Suprapubic skin (tissue), 4 donors: ENCODE data around the gene SLC9A9. TPM values are rescaled to one million over a fixed set of nuclear protein-coding genes. Genes with fewer than 3 reads are reported as not detected.

ENCODE experiments used
- DNase-seq, 2 donors: peaks; one replicate each; pipeline ENCODE4 v3.0.0-alpha.2; 2019; ENCODE audit warnings: low spot score in 2 of 2
- H3K27ac ChIP-seq: fragments of 200-600 bp; sonication (generic); one replicate; pipeline ENCODE4 v1.5.1; 2019
- H3K27me3 ChIP-seq: fragments of 200-600 bp; sonication (generic); one replicate; pipeline ENCODE4 v1.5.1; 2019
- H3K36me3 ChIP-seq: fragments of 200-600 bp; sonication (generic); one replicate; pipeline ENCODE4 v1.5.1; 2019
- H3K4me1 ChIP-seq: fragments of 200-600 bp; sonication (generic); one replicate; pipeline ENCODE4 v1.5.1; 2019
- H3K4me3 ChIP-seq: fragments of 200-600 bp; sonication (generic); one replicate; pipeline ENCODE4 v1.5.1; 2019; ENCODE audit warnings: mild to moderate bottlenecking
- H3K9me3 ChIP-seq: fragments of 200-600 bp; sonication (generic); one replicate; pipeline ENCODE4 v1.5.1; 2019
- CTCF ChIP-seq, 2 donors: fragments of 200-600 bp in 1 of 2; fragments of 450-650 bp in 1 of 2; sonication (generic) in 1 of 2; IDR thresholded peaks; one replicate each; pipeline ENCODE4 v1.5.1; 2016 to 2019; ENCODE audit warnings: antibody characterized with exemption in 2 of 2, mild to moderate bottlenecking in 1 of 2, moderate library complexity in 1 of 2
- EP300 ChIP-seq: sonication (generic); formaldehyde crosslinking; IDR thresholded peaks from one replicate; pipeline ENCODE4 v1.6.1; 2017; ENCODE audit warnings: antibody characterized with exemption
- POLR2A ChIP-seq, 2 donors: fragments of 450-650 bp; IDR thresholded peaks; one replicate each; pipeline ENCODE4 v1.6.1; 2017; ENCODE audit warnings: antibody characterized with exemption in 2 of 2, mild to moderate bottlenecking in 2 of 2, moderate library complexity in 2 of 2
- POLR2AphosphoS5 ChIP-seq, 3 donors: sonication (generic); formaldehyde crosslinking; IDR thresholded peaks; one replicate each; pipeline ENCODE4 v1.6.1; 2017; ENCODE audit warnings: antibody characterized with exemption in 3 of 3
- WGBS: methylation state at CpG from one replicate; pipeline ENCODE4 v1.1.5; 2018; 5-methylcytosine and 5-hydroxymethylcytosine counted together
- total RNA-seq, 4 donors: library from RNA; depleted of rRNA; stranded (reverse); fragments of >200 nt; gene quantifications; one replicate each; pipeline ENCODE4 v1.1.0, GENCODE V29; 2016

Gene SLC9A9
- total RNA-seq, 4 donors from 2014 or later = 16.6 to 51.0 (median 30.0) TPM

DNA sequence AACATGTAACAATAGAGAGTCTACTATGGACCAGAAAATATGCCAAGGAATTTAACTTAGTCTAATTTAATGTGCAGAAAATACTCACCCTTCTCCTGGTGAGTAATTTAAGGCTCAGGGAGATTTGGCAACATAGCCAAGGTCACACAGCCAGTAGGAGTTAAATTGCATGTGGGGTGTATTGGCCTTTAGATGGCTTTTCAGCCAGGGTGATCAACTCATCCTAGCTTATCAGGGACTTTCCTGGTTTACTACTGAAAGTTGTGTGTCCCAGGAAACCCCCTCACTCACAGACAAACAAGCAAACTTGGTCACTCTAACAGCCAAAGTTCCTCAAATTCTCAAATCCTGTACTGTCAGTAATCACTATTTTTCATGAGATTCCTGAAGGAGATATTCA, 2.6 kb upstream of the SLC9A9 start:
- H3K4me1 ChIP-seq = peaks cover 48% of the 10 kb centered on the region
- H3K27ac ChIP-seq = peak overlapping the region; percentile 65
- DNase-seq = no peak
- no peaks in the 10 kb centered on the region for H3K9me3 ChIP-seq
- TF ChIP-seq POLR2A (IDR thresholded peaks at IDR 0.05) = no peak
- TF ChIP-seq EP300 = no peak
- no peak for TF ChIP-seq POLR2AphosphoS5 (IDR thresholded peaks at IDR 0.05)
- TF ChIP-seq CTCF (IDR thresholded peaks at IDR 0.05) = no peak
- no peak overlapping the region for H3K4me3 ChIP-seq
- no peaks in the 10 kb centered on the region for H3K36me3 ChIP-seq
- no peaks in the 10 kb centered on the region for H3K27me3 ChIP-seq

DNA sequence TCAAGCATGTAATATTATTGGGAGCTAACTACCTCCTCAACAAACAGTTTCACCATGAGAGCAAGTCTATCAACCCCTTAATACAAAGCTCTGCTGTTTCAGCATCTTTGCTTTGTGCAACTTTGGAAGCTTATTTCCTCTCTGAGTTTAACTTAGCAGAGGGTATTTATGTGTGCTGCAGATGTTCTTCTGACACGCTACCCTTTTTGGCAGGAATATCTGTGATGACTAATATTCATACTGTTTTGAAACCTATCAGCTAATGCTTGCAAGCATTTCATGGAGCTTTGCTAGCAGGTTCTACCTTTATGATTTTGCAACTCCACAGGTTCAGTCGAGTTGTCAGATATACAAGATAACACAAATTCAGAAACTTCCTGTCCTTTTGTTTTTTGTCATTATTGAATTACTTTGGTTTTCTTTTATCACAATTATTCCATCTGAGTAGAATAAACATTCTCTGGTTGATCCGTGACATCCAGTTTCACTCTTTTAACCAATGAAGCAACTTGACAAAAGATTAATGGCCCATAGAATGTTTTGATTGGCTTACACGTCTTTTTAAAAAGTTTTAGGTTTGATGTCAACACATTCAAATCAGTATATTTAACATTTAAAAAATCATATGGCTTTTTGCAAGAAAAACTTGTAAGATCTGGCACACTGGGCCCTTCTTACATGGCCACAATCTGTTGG, 1.7 kb upstream of the SLC9A9 start:
- H3K4me3 ChIP-seq = no peak overlapping the region
- H3K27ac ChIP-seq = peak overlapping the region; percentile 65
- TF ChIP-seq POLR2A (IDR thresholded peaks at IDR 0.05) (no peak), EP300 (no peak), POLR2AphosphoS5 (IDR thresholded peaks at IDR 0.05) (no peak), CTCF (IDR thresholded peaks at IDR 0.05) (no peak)
- no peaks in the 10 kb centered on the region for H3K9me3 ChIP-seq
- no peaks in the 10 kb centered on the region for H3K27me3 ChIP-seq
- no peak for DNase-seq
- peaks cover 48% of the 10 kb centered on the region for H3K4me1 ChIP-seq
- no peaks in the 10 kb centered on the region for H3K36me3 ChIP-seq
- 12% methylated on average over 4 of the region's 4 CpGs for WGBS

DNA sequence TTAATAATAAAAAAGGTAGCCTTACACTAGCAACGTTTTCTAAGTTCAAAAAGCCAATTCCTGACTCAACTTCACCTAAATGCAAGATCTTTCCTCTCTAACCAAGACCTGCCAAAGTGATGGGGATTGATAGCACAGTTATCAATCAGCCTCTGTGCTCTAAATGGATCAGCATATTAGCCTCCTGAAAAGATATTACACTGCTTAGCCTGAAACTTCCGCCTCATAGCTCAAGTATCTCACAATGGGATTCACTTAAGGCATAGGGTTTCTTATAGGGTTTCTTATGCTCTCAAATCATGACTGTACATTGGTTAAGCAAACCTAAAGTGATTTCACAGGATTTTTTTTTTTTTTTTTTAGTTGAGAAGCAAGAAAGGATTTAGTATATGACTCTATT, 436 bp upstream of the SLC9A9 start:
- Histone ChIP-seq H3K27me3 (no peaks in the 10 kb centered on the region), H3K9me3 (no peaks in the 10 kb centered on the region), H3K4me3 (peak overlapping the region; percentile 55), H3K4me1 (peaks cover 48% of the 10 kb centered on the region), H3K36me3 (no peaks in the 10 kb centered on the region), H3K27ac (no peak overlapping the region)
- DNase-seq = no peak
- no peak for TF ChIP-seq EP300
- TF ChIP-seq POLR2AphosphoS5 (IDR thresholded peaks at IDR 0.05) = no peak
- no peak for TF ChIP-seq POLR2A (IDR thresholded peaks at IDR 0.05)
- TF ChIP-seq CTCF (IDR thresholded peaks at IDR 0.05) = no peak
- WGBS = 43% methylated on average over 2 of the region's 2 CpGs

DNA sequence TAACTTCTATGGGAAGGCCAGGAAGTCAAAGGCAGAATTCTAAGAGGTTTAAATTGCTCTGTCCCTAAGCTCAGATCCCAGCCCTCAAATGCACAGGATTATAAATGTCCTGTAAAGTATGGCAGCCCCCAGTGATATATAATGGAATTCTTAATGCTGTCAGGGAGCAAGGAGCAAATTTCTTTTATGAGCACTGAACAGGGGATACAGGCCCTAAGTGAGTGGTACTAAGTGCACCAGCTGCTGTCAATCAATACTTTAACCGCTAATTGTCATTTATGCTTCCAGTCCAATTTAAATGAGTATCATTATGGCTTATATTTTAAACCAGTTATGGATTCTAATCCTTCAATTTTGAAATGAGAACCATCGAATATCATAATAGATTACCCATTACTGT, 4.7 kb downstream of the SLC9A9 start:
- Histone ChIP-seq H3K27me3 (no peaks in the 10 kb centered on the region), H3K4me3 (no peak overlapping the region), H3K4me1 (peaks cover 30% of the 10 kb centered on the region), H3K36me3 (no peaks in the 10 kb centered on the region), H3K9me3 (no peaks in the 10 kb centered on the region), H3K27ac (no peak overlapping the region)
- no peak for DNase-seq
- TF ChIP-seq POLR2AphosphoS5 (IDR thresholded peaks at IDR 0.05) (no peak), CTCF (IDR thresholded peaks at IDR 0.05) (no peak), EP300 (no peak), POLR2A (IDR thresholded peaks at IDR 0.05) (no peak)
- 96% methylated on average over 2 of the region's 2 CpGs for WGBS

DNA sequence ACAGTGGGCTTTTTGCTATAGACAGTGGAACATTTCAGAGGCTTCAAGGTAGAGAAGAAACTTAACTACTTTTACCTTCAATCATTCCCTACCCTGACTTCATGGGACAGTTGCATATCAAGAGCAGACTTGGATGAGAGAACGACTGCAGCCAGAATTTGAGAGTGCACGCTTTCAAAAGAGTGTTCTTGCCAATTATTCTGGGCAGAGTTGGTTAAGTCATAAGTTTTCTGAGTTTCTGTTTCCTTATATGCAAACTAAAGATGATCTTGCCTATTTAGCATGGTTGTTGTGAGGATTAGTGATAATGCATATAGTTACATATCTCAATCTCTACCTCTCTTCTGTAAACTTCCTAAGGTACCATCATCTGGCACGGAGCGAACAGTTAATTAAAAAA, 7.6 kb downstream of the SLC9A9 start:
- Histone ChIP-seq H3K27me3 (no peaks in the 10 kb centered on the region), H3K9me3 (no peaks in the 10 kb centered on the region), H3K36me3 (no peaks in the 10 kb centered on the region), H3K4me1 (peaks cover 21% of the 10 kb centered on the region), H3K27ac (no peak overlapping the region), H3K4me3 (no peak overlapping the region)
- DNase-seq = no peak
- WGBS = 49% methylated on average over 4 of the region's 4 CpGs
- no peak for TF ChIP-seq POLR2A (IDR thresholded peaks at IDR 0.05)
- no peak for TF ChIP-seq CTCF (IDR thresholded peaks at IDR 0.05)
- TF ChIP-seq EP300 = no peak
- TF ChIP-seq POLR2AphosphoS5 (IDR thresholded peaks at IDR 0.05) = no peak
